ENCODE data around the gene BCKDHB.
"Not testable (repeated sequence)": the region's sequence is repeated elsewhere in the genome, so short reads cannot be mapped to it uniquely, and the experiment has no call there.

Gene BCKDHB

GRCh38 chr6:80210618-80211017, 104.1 kb downstream of the BCKDHB start:
- FAIRE-seq = no peak

DNA sequence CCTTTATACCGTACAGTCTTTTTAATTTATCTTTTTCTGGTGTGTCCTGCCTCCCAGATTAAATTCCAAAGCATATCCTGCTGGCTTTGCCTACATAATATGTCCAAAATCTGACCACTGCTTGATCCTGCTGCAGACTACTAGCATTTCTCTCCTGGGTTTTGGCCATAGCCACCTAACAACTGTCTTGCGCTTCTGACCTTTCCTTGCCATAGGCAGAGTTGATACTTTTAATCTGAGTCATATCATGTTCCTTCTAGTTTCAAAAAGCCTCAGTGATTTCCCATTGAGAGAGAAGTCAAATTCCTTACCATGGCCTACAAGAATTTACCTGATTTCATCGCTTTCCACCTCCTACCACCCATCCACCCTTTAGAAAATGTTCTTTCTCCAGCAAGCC, 104.8 kb downstream of the BCKDHB start:
- FAIRE-seq = no peak

DNA sequence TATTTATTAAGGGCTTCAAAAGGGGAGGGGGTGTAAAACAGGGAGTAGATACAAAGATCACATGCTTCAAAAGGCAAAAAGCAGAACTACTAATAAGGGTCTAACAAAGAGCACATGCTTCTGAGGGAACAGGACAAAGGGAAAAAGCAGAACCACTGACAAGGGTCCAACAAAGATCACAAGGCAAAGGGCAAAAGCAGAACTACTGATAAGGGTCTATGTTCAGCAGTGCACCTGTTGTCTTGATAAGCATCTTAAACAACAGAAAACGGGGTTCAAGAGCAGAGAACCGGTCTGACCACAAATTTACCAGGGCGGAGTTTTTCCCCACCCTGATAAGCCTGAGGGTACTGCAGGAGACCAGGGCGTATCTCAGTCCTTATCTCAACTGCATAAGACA, 105.4 kb downstream of the BCKDHB start:
- FAIRE-seq = not testable (repeated sequence)

DNA sequence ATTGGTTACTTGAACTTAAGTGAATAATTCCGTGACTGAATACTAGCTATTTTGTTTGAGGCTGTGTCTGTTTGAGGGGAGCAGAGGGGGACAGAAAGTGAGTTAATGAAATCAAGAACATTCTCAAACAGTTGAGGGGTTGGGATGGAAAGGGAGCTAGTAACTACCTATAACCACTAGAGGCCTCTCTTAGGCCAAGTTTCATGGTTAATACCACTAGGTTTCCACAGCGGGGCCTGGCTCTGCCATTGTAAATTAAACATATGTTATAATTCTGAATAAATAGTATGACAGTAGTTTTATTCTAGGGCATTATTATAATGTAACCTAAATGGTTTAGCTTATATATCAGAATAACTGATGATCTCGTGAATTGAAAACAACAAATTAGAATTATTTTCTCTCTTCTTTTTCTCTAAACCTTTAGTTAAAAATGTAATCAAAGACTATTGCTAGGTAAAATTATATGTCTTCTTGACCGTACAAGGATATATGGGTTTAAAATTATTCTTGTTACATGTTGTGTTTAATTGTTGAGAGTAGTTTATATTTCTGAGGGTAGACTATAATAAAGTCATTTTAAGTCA, 108.1 kb downstream of the BCKDHB start:
- no peak for FAIRE-seq

DNA sequence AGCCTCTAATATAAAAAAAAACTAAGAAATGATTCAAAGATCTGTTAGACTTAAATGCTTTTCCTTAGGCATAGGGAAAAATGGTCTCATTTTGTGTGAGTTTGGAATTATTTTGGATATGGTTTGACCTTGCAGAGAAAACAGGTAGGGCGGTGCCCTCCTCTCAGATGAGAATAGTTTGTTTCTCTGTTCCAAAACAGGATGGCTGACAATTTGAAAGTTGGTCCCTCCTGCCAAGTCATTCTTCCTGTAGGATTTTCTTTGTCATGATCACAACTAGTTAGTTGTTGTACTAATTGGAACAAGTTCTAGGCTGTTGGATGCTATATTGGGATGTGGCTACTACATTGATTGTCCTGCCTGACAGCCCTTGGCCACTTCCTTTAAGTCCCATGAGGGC, 108.6 kb downstream of the BCKDHB start:
- FAIRE-seq = no peak

GRCh38 chr6:80217794-80218193, 111.3 kb downstream of the BCKDHB start:
- no peak for FAIRE-seq

DNA sequence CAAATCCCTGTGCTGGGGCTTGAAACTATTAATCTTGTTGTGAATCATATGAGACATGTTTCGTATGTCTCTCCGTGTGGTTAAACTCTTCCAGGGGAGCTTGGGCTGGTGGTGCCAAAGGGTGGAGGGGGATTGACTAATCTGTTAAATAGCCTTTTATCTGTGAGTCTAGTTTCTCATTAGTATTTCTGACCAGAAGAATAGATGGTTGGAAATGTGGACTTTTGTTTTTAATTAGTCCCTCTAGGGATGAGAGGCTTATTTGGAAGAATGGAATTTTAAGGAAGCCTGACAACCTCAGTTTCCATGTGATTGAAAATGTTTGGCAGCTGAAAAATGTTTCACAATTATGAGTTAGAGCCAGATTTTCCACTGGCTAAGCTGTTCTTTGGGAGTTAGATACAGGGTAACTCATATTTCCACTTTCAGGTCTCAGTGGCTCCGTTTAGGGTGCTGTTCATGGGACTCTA, 117.3 kb downstream of the BCKDHB start:
- no peak for FAIRE-seq

GRCh38 chr6:80226151-80226550, 119.7 kb downstream of the BCKDHB start:
- FAIRE-seq = no peak

- FAIRE-seq = no peak
These were observed 120.2 kb downstream of the BCKDHB start for GRCh38 chr6:80226699-80227098.

DNA sequence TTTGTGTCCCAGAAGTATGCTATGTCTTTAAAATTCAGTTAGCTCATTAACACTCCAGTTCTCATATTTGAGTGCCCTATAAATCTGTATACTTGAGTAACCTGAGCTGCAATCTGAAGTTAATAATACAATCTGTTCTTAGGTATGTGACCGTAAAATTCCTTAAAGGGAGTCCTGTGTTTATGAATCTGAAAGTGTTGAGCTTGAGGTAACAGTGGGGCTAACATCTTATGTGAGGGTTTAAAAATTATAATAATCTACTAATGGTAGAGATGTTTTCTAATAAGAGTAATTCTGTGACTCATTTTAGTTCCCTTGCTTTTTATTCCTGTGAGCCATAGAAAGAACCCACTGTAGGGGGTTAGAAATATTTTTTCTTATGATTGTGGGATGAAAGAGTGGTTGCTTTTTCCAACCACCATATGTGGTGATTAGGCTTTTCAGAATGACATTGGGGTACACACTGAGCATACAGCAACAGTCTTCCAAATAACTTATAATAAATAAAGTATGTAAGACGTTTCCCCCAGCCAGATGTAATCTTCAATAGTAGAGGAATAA, 121.2 kb downstream of the BCKDHB start:
- FAIRE-seq = no peak

GRCh38 chr6:80233262-80233661, 126.8 kb downstream of the BCKDHB start:
- no peak for FAIRE-seq

GRCh38 chr6:80233958-80234357, 127.5 kb downstream of the BCKDHB start:
- no peak for FAIRE-seq

DNA sequence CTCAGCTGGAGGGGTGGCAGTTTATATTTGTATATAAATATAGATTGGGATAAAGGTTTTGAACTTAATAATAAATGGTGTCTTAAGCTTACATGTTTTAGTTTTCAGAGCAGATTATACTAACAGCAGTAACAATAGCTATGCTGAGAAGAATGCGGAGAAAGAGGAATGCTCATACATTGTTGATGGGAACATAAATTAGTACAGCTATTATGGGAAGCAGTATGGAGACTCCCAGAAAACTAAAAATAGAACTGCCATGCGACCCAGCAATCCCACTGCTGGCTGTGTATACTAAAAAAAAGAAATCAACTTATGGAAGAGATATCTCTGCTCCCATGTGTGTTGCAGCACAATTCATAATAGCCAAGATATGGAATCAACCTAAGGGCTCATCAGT, 127.9 kb downstream of the BCKDHB start:
- FAIRE-seq = no peak

- FAIRE-seq = no peak
These were observed 128.4 kb downstream of the BCKDHB start for GRCh38 chr6:80234908-80235307.

GRCh38 chr6:80235647-80236046, 129.2 kb downstream of the BCKDHB start:
- no peak for FAIRE-seq

DNA sequence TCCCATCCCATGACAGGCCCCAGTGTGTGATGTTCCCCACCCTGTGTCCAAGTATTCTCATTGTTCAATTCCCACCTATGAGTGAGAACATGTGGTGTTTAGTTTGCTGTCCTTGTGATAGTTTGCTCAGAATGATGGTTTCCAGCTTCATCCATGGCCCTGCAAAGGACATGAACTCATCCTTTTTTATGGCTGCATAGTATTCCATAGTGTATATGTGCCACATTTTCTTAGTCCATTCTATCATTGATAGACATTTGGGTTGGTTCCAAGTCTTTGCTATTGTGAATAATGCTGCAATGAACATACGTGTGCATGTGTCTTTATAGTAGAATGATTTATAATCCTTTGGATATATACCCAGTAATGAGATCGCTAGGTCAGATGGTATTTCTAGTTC, 132.3 kb downstream of the BCKDHB start:
- FAIRE-seq = not testable (repeated sequence)

DNA sequence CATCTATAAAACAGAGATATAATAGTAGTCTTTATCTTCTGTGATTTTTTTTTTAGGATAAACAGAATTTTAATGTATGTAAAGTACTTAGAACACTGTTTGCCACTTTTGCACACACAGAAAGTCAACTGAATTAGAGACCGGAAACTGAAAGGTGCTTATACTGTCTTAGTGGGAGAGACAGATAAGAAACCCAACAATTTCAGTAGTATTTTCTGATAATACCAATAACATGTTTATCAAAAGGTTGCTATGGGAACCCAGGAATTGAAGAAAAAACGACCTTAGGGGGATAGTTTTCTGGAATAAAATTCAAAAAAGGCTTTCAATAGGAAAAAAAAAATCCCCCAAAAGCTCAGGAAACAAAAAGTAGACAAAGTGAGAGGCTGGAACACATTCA, 138.6 kb downstream of the BCKDHB start:
- FAIRE-seq = no peak

- FAIRE-seq = no peak
These were observed 143.4 kb downstream of the BCKDHB start for GRCh38 chr6:80249897-80250296.

DNA sequence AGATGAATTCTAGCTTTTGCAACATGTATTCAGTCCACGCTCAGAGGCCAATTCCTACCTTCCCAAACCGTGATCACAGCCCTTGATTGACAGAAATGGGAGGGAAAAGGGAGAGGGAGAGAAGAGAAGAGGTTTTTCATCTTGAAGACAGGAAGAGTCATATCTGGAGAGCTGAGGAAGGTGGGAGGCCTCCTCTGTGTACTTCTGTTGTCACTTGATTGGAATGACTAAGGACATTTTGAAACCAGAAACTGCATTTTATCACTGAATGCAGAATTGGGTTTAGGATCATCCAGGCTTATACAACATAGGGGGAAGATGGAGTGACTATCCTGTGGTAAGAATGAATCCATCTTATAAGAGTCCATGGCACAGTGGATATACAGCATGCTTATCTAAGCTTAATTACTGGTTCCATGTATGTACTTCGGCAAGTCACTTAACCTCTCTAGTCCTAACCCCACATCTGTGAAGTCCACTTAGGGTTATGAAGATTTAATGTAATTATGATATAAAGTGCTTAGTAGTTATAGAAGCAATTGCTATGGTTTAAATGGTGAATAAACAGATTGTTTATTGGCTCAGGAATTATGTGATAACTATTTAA, 144.0 kb downstream of the BCKDHB start:
- FAIRE-seq = no peak

- no peak for FAIRE-seq
These were observed 144.8 kb downstream of the BCKDHB start for GRCh38 chr6:80251321-80251720.

GRCh38 chr6:80254716-80255115, 148.2 kb downstream of the BCKDHB start:
- no peak for FAIRE-seq

DNA sequence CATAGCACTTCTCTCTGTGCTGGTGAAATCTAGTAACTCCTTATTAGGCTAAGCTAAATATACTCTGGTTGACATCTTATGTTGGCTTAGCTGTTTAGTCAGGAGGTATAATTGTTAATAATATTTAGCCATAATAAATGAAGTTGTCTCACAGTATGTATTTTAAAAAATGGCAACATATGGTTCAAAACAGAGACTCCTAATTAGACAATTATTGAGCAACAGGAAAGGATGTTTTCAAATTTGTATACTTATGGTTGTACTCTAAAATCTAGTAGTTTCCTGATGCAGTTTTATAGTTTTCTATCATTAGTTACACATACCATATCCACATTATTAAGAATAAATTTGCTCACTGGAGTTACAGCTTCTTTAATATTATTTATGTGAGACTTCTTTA, 150.2 kb downstream of the BCKDHB start:
- no peak for FAIRE-seq

DNA sequence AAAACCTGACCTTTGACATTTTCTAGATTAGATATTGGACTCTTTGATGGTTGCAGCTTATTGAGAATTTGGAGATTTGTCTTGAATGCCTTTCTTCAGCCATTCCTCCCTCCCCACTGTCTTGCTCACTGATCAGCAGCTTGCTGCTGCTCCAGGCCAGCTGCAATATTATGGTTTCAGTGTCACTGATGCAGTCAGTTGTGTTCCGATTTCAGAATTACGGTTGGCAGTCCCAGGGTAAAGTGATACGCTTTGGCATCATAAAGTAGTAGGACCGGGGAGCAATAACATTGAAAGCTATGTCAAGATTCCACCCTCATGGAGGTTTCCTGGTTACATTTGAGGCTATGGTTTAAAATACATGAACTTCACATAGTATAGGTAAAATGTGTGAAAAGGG, 152.6 kb downstream of the BCKDHB start:
- FAIRE-seq = no peak

DNA sequence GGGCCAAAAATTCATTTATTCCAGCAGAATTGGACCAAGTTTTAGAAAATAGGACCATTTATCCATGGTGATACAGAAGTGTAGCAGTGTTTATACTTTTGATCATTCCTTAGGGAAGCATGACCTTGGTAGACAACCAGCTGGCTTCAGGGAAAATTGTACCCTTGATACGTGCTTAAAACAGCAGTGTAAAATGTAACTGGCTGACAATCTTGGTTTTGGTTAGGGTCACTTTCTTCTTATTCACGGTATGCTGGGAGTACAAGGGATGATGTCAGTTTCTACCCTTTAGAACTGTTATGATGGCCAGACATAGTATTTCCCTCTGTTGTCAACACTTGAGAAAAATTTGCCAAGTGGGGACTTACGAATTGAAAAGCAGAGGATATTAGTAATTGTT, 157.1 kb downstream of the BCKDHB start:
- no peak for FAIRE-seq
